ENCODE results near the gene ADAMTSL5. TPM values are rescaled to one million over a fixed set of nuclear protein-coding genes. Genes with fewer than 3 reads are reported as not detected.

The ADAMTSL5 gene
- total RNA-seq, 4 donors from 2014 or later = 0.27 to 5.1 (median 2.5) TPM

GRCh38 chr19:1489463-1490310 lies 23.1 kb downstream of the ADAMTSL5 start:
- H3K36me3 ChIP-seq = no peaks in the 10 kb centered on the region
- H3K4me3 ChIP-seq (replicated peaks in 1 of 3) = peak overlapping the region in 2 of 3 donors; percentile 42 to 47
- no peak for DNase-seq
- H3K4me1 ChIP-seq = peaks cover 12 to 14% of the 10 kb centered on the region in 2 donors
- no peak for TF ChIP-seq POLR2A (IDR thresholded peaks at IDR 0.05)
- no peaks in the 10 kb centered on the region for H3K9me3 ChIP-seq
- 33 to 62% methylated on average over 10 to 22 of the region's 37 CpGs for WGBS, 2 donors
- peak overlapping the region in 2 of 3 donors; percentile 2 to 26 for H3K27ac ChIP-seq
- intact Hi-C loops (cut with DNase I) = no loop called here
- no peaks in the 10 kb centered on the region for H3K27me3 ChIP-seq

GRCh38 chr19:1488282-1488601 lies 24.6 kb downstream of the ADAMTSL5 start:
- Histone ChIP-seq H3K27ac (no peak overlapping the region), H3K9me3 (no peaks in the 10 kb centered on the region), H3K4me3 (replicated peaks in 1 of 3) (no peak overlapping the region), H3K4me1 (peaks cover 12 to 14% of the 10 kb centered on the region in 2 donors), H3K36me3 (no peaks in the 10 kb centered on the region), H3K27me3 (no peaks in the 10 kb centered on the region)
- DNase-seq = no peak
- WGBS, 2 donors = 92 to 98% methylated on average over 10 to 11 of the region's 11 CpGs
- intact Hi-C loops (cut with DNase I) = no loop called here
- TF ChIP-seq CTCF (IDR thresholded peaks at IDR 0.05) (no peak), POLR2A (IDR thresholded peaks at IDR 0.05) (no peak)

GRCh38 chr19:1487576-1488281 lies 25.1 kb downstream of the ADAMTSL5 start:
- no peak overlapping the region for H3K4me3 ChIP-seq (replicated peaks in 1 of 3)
- WGBS, 2 donors = 93 to 94% methylated on average over 14 to 25 of the region's 40 CpGs
- DNase-seq = no peak
- H3K27ac ChIP-seq = no peak overlapping the region
- H3K36me3 ChIP-seq = no peaks in the 10 kb centered on the region
- no peaks in the 10 kb centered on the region for H3K27me3 ChIP-seq
- H3K4me1 ChIP-seq = peaks cover 12 to 14% of the 10 kb centered on the region in 2 donors
- intact Hi-C loops (cut with DNase I) = no loop called here
- no peaks in the 10 kb centered on the region for H3K9me3 ChIP-seq
- TF ChIP-seq CTCF (IDR thresholded peaks at IDR 0.05) (no peak), POLR2A (IDR thresholded peaks at IDR 0.05) (no peak)

GRCh38 chr19:1486720-1487575 lies 25.9 kb downstream of the ADAMTSL5 start:
- Histone ChIP-seq H3K9me3 (no peaks in the 10 kb centered on the region), H3K27me3 (no peaks in the 10 kb centered on the region), H3K4me1 (peaks cover 12 to 14% of the 10 kb centered on the region in 2 donors), H3K4me3 (replicated peaks in 1 of 3) (no peak overlapping the region), H3K27ac (no peak overlapping the region), H3K36me3 (no peaks in the 10 kb centered on the region)
- intact Hi-C loops (cut with DNase I) = no loop called here
- 91 to 98% methylated on average over 28 to 38 of the region's 56 CpGs for WGBS, 2 donors
- no peak for DNase-seq
- TF ChIP-seq CTCF (IDR thresholded peaks at IDR 0.05) = no peak
- TF ChIP-seq POLR2A (IDR thresholded peaks at IDR 0.05) = no peak

- no peak overlapping the region for H3K27ac ChIP-seq
Observed at GRCh38 chr19:1483979-1484428, 28.8 kb downstream of the ADAMTSL5 start.

More at GRCh38 chr19:1483979-1484428, 28.8 kb downstream of the ADAMTSL5 start:
- DNase-seq = no peak
- H3K36me3 ChIP-seq = no peaks in the 10 kb centered on the region
- peaks cover 0 to 3% of the 10 kb centered on the region in 2 donors for H3K4me1 ChIP-seq
- no peak for TF ChIP-seq CTCF (IDR thresholded peaks at IDR 0.05)
- TF ChIP-seq POLR2A (IDR thresholded peaks at IDR 0.05) = no peak
- intact Hi-C loops (cut with DNase I) = no loop called here
- H3K4me3 ChIP-seq (replicated peaks in 1 of 3) = no peak overlapping the region
- no peaks in the 10 kb centered on the region for H3K27me3 ChIP-seq
- no peaks in the 10 kb centered on the region for H3K9me3 ChIP-seq
- WGBS, 2 donors = 94 to 95% methylated on average over 9 of the region's 23 CpGs
